ENCODE results near the gene CHAF1A.
A peak's percentile ranks its signal among the peaks of the same experiment; 100 is the strongest.

CHAF1A gene

DNA sequence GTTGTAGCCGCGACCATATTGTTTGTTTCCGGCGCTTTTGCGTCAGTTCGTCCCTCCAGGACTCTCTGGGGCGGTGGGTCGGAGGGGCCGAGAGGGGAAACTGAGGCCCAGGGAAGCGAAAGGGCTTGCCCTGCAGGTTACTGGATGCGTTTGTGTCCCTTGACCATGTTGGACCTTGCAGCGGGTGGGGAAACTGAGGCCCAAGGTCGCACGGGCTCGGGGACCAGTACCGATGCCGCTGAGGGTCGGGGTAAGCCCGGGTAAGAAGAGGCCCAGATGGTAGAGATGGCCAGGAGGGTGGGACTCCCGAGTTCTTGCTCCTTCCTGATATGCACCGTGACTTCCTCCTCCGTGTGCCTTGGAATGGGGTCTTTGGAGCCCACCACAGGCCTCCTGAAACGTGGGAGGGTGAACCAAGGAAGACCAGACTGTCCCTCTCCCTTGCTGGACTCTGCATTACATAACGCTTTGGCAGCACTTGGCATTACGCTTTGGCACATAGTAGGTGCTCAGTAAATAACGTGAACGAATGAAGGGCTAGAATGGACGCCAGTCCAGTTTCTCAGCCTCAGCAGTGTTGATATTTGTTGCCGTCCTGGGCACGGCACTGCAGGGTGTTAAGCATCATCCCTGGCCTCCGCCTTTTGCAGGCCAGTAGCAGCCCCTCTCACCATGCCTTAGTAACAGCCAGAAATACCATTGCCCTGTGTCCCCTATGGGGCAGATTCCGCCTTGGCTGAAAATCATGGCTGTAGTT, 743 bp downstream of the CHAF1A start:
- no peaks in the 10 kb centered on the region for H3K27me3 ChIP-seq (ENCODE audit: insufficient read depth, low read length)
- H3K9ac ChIP-seq (ENCODE audit: low read depth, low read length), result peak overlapping the region; percentile 99
- peak overlapping the region; percentile 41 for H3K27ac ChIP-seq (ENCODE audit: low read length)
- H3K36me3 ChIP-seq (ENCODE audit: insufficient read depth, low read depth, low read length), result peaks cover 36% of the 10 kb centered on the region
- H3K4me3 ChIP-seq (ENCODE audit: low read length), result peak overlapping the region; percentile 93
- no peaks in the 10 kb centered on the region for H3K9me3 ChIP-seq (ENCODE audit: insufficient read depth, low read depth, low read length)
- peaks cover 19% of the 10 kb centered on the region for H3K4me1 ChIP-seq (ENCODE audit: insufficient read depth, low read length)

DNA sequence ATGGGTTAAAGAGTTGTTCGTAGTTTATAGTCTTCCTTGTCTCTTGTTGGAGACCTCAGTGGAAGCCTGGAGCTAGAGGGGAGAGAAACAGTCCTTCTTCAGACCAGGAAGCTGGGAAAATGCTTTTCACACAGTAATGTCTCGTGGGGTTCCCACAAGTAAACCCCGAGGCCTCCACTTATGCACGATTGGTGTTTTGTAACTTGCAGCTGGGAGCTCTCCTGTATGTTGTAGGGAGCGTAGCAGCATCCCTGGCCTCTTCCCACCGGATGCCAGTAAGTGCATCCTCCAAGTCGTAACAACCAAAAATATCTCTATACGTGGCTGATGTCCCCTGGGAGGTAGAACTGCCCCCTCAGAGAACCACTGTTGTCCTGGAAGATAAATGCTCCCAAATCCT, 3.5 kb downstream of the CHAF1A start:
- H3K9me3 ChIP-seq (ENCODE audit: insufficient read depth, low read depth, low read length), result no peaks in the 10 kb centered on the region
- no peaks in the 10 kb centered on the region for H3K27me3 ChIP-seq (ENCODE audit: insufficient read depth, low read length)
- peak overlapping the region; percentile 29; the same call in 1 of the 2 replicates for H3K9ac ChIP-seq (ENCODE audit: low read depth, low read length)
- H3K4me1 ChIP-seq (ENCODE audit: insufficient read depth, low read length), result peaks cover 23% of the 10 kb centered on the region
- peaks cover 62% of the 10 kb centered on the region for H3K36me3 ChIP-seq (ENCODE audit: insufficient read depth, low read depth, low read length)
- H3K4me3 ChIP-seq (ENCODE audit: low read length), result no peak overlapping the region
- H3K27ac ChIP-seq (ENCODE audit: low read length), result no peak overlapping the region

DNA sequence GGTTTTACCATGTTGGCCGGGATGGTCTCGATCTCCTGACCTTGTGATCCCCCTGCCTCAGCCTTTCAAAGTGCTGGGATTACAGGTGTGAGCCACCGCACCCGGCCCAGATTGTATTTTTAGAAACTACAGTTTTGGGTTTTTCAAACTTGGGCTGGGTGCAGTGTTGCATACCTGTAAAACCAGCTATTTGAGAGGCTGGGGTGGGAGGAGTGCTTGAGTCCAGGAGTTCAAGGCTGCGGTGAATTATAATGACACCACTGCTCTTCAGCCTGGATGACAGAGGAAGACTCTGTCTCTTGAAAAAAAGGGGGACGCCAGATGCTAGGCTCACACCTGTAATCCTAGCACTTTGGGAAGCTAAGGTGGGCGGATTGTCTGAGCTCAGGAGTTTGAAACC, 4.2 kb downstream of the CHAF1A start:
- Histone ChIP-seq H3K9ac (ENCODE audit: low read depth, low read length) (no peak overlapping the region), H3K27ac (ENCODE audit: low read length) (no peak overlapping the region), H3K27me3 (ENCODE audit: insufficient read depth, low read length) (no peaks in the 10 kb centered on the region), H3K9me3 (ENCODE audit: insufficient read depth, low read depth, low read length) (no peaks in the 10 kb centered on the region), H3K36me3 (ENCODE audit: insufficient read depth, low read depth, low read length) (peaks cover 68% of the 10 kb centered on the region), H3K4me1 (ENCODE audit: insufficient read depth, low read length) (peaks cover 23% of the 10 kb centered on the region), H3K4me3 (ENCODE audit: low read length) (no peak overlapping the region)

DNA sequence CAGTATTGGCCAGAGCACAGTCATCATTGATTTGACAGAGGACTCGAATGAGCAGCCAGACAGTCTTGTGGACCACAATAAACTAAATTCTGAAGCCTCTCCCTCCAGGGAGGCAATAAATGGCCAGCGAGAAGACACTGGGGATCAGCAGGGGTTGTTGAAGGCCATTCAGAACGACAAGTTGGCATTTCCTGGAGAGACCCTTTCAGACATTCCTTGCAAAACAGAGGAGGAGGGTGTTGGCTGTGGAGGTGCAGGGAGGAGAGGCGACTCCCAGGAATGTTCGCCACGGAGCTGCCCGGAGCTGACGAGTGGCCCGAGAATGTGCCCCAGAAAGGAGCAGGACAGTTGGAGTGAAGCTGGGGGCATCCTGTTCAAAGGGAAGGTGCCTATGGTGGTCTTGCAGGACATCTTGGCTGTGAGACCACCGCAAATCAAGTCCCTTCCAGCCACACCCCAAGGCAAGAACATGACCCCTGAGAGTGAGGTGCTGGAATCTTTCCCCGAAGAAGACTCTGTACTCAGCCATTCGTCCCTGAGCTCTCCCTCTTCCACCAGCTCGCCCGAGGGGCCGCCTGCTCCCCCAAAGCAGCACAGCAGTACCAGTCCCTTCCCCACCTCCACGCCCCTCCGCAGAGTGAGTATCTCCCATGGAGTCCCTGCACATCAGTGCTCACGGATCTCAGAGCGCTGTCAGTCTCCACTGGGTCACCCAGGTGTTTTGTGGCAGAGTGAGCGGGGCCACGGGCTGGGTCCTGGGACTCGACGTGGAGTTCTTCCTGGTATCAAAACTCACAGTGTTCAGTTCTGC, 6.9 kb downstream of the CHAF1A start:
- peak overlapping the region; percentile 63; the same call in 1 of the 2 replicates for H3K9ac ChIP-seq (ENCODE audit: low read depth, low read length)
- H3K9me3 ChIP-seq (ENCODE audit: insufficient read depth, low read depth, low read length), result no peaks in the 10 kb centered on the region
- H3K36me3 ChIP-seq (ENCODE audit: insufficient read depth, low read depth, low read length), result peaks cover 91% of the 10 kb centered on the region
- H3K4me3 ChIP-seq (ENCODE audit: low read length), result peak overlapping the region; percentile 18; the same call in 1 of the 2 replicates
- H3K27me3 ChIP-seq (ENCODE audit: insufficient read depth, low read length), result no peaks in the 10 kb centered on the region
- H3K27ac ChIP-seq (ENCODE audit: low read length), result peak overlapping the region; percentile 54
- H3K4me1 ChIP-seq (ENCODE audit: insufficient read depth, low read length), result peaks cover 23% of the 10 kb centered on the region

DNA sequence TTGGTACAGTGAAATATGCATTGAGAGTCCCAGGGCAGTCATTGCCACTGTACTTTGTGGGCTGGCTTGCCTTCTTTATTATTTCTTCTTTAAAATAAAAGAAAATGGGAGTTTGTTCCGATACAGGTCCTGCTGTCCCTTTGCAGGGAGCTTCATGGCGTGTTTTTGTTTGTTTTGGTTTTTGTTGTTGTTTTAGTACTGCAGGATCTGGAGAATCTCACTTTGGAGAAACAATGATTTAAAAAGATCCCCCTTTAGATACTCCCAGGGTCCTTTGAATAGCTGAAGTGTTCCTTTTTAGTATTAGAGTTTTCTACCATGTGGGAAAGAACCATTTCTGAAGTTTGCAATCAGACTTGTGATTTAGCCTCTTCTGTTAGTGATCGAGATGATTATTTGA, 11.1 kb downstream of the CHAF1A start:
- Histone ChIP-seq H3K36me3 (ENCODE audit: insufficient read depth, low read depth, low read length) (peaks cover 94% of the 10 kb centered on the region), H3K9me3 (ENCODE audit: insufficient read depth, low read depth, low read length) (no peaks in the 10 kb centered on the region), H3K9ac (ENCODE audit: low read depth, low read length) (no peak overlapping the region), H3K4me1 (ENCODE audit: insufficient read depth, low read length) (peaks cover 25% of the 10 kb centered on the region), H3K4me3 (ENCODE audit: low read length) (no peak overlapping the region), H3K27me3 (ENCODE audit: insufficient read depth, low read length) (no peaks in the 10 kb centered on the region), H3K27ac (ENCODE audit: low read length) (no peak overlapping the region)

DNA sequence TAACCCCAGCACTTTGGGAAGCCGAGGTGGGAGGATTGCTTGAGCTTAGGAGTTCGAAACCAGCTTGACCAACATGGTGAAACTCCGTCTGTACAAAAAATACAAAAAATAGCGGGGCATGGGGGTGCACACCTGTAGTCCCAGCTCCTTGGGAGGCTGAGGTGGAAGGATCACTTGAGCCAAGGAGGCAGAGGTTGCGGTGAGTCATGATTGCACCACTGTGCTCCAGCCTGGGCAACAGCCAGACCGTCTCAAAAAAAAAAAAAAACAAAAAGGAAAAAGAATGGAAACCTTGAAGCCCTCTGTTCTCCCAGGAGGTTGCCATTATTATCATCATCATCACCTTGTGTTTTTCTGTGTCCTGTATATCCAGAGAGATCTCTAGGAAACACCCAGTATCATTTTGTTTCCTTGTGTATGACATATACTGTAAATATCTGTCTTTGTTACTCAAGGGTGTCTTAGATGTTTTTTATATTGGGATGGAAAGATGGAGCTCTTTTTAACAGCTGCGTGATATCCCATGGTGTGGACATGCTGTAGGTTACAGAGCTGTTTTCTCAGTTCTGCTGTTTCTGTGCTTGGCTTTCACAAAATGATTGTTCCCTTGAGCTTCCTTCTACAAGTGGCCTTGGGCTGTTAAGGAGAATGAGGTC, 11.8 kb downstream of the CHAF1A start:
- H3K4me1 ChIP-seq (ENCODE audit: insufficient read depth, low read length), result peaks cover 23% of the 10 kb centered on the region
- H3K27ac ChIP-seq (ENCODE audit: low read length), result no peak overlapping the region
- no peaks in the 10 kb centered on the region for H3K27me3 ChIP-seq (ENCODE audit: insufficient read depth, low read length)
- H3K9ac ChIP-seq (ENCODE audit: low read depth, low read length), result peak overlapping the region; percentile 57; the same call in 1 of the 2 replicates
- no peaks in the 10 kb centered on the region for H3K9me3 ChIP-seq (ENCODE audit: insufficient read depth, low read depth, low read length)
- peaks cover 92% of the 10 kb centered on the region for H3K36me3 ChIP-seq (ENCODE audit: insufficient read depth, low read depth, low read length)
- peak overlapping the region; percentile 36; the same call in 1 of the 2 replicates for H3K4me3 ChIP-seq (ENCODE audit: low read length)

DNA sequence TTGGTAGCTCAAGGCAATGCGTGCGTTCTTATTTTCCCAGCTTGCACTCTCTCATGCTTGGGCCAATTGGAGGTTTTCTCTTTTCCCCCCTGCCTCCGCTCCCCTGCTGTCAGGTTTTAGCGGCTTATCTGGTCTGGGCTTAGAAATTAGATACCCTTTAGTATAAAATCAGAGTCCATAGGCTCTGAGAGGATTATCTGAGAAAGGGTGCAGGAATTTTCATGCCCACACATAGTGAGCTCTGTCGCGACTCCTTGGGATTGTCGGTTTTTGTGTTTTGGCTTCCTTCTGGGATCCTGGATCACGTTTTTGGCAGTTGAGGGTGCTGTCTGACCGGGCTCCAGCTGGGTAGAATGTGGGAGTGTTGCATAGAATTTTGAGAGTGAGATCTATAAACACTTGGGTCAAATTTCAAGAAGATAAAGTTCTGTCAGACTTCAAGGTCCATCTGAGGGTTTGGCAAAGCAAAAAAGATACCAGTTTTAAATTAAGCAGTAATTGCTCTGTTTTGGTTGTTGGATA, 12.4 kb downstream of the CHAF1A start:
- peaks cover 23% of the 10 kb centered on the region; the same call in 1 of the 2 replicates for H3K4me1 ChIP-seq (ENCODE audit: insufficient read depth, low read length)
- no peaks in the 10 kb centered on the region for H3K27me3 ChIP-seq (ENCODE audit: insufficient read depth, low read length)
- H3K9ac ChIP-seq (ENCODE audit: low read depth, low read length), result peak overlapping the region; percentile 57
- no peaks in the 10 kb centered on the region for H3K9me3 ChIP-seq (ENCODE audit: insufficient read depth, low read depth, low read length)
- peaks cover 92% of the 10 kb centered on the region for H3K36me3 ChIP-seq (ENCODE audit: insufficient read depth, low read depth, low read length)
- peak overlapping the region; percentile 36; the same call in 1 of the 2 replicates for H3K4me3 ChIP-seq (ENCODE audit: low read length)
- H3K27ac ChIP-seq (ENCODE audit: low read length), result no peak overlapping the region

DNA sequence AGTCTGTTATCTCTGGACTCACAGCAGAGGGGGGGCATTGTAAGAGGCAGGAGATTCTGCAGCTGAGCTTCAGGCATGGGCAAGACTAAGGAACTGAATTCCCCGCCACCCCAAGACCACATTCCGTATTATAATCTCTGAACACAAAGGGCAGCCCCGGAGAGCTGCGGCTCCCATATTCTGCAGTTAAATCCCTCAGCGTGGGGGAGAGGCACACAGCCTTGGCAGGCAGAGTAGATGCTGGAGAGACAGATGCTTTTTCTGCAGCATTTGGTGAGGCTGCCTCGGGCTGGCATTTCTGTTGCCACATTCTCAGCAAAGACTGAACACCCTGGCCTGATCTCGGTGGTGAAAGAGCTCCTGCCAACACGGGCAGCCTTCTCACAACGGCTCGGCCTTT, 12.9 kb downstream of the CHAF1A start:
- H3K9ac ChIP-seq (ENCODE audit: low read depth, low read length), result peak overlapping the region; percentile 57
- no peaks in the 10 kb centered on the region for H3K27me3 ChIP-seq (ENCODE audit: insufficient read depth, low read length)
- peak overlapping the region; percentile 36; the same call in 1 of the 2 replicates for H3K4me3 ChIP-seq (ENCODE audit: low read length)
- H3K27ac ChIP-seq (ENCODE audit: low read length), result no peak overlapping the region
- H3K36me3 ChIP-seq (ENCODE audit: insufficient read depth, low read depth, low read length), result peaks cover 92% of the 10 kb centered on the region
- no peaks in the 10 kb centered on the region for H3K9me3 ChIP-seq (ENCODE audit: insufficient read depth, low read depth, low read length)
- peaks cover 23% of the 10 kb centered on the region; the same call in 1 of the 2 replicates for H3K4me1 ChIP-seq (ENCODE audit: insufficient read depth, low read length)

DNA sequence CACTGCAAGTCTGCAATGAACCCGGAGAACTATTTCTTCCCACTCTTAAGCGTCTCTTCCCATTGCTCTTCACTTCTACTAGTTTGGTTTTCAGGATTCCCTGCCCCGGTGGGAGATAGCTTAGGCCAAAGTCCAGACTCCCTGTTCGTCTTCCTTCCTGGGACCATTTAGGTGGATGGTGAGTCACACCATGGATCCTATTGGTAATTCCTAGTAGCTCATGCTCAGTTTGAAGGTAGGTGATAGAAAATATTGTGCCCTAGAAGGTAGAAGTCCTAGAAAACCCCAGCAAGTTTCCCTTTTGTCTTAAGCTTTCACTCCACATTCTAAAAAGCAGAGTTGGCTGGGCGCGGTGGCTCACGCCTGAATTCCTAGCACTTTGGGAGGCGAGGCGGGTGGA, 13.8 kb downstream of the CHAF1A start:
- H3K27ac ChIP-seq (ENCODE audit: low read length), result no peak overlapping the region
- H3K27me3 ChIP-seq (ENCODE audit: insufficient read depth, low read length), result no peaks in the 10 kb centered on the region
- peaks cover 92% of the 10 kb centered on the region for H3K36me3 ChIP-seq (ENCODE audit: insufficient read depth, low read depth, low read length)
- no peak overlapping the region for H3K4me3 ChIP-seq (ENCODE audit: low read length)
- peaks cover 23% of the 10 kb centered on the region; the same call in 1 of the 2 replicates for H3K4me1 ChIP-seq (ENCODE audit: insufficient read depth, low read length)
- H3K9ac ChIP-seq (ENCODE audit: low read depth, low read length), result peak overlapping the region; percentile 41; the same call in 1 of the 2 replicates
- H3K9me3 ChIP-seq (ENCODE audit: insufficient read depth, low read depth, low read length), result no peaks in the 10 kb centered on the region

DNA sequence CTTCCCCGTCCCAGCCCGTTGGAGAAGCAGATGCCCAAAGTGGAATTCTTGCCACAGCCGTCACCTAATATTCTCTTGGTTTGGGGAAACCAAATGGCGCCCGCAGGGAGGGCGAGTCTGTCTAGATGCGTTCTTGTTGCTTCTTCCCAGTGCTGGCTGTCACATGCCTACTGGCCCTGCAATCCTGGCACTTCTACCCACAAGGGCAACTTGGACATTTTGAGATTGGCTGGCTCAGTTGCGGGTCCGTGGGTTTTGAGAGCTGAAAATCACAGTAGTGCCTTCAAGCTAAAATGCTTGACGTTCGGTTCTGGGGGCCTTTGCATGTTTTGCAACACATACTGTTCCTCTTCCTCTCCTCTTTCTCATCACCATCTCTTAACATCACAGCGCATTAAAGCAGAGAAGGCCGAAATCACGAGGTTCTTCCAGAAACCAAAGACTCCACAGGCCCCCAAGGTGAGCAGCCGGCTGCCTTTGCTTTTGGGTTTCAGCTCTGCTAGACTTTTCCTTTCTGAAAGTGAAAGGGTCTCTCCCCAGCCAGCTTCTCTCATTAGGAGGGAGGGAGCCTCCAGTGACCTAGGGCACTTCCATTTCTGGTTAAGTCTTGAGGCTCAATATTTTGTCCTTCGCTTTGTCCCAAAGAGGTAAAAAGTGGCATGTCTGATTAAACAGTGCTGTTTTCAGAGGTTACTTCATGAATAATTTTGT, 21.1 kb downstream of the CHAF1A start:
- H3K36me3 ChIP-seq (ENCODE audit: insufficient read depth, low read depth, low read length), result peaks cover 85% of the 10 kb centered on the region
- H3K9me3 ChIP-seq (ENCODE audit: insufficient read depth, low read depth, low read length), result no peaks in the 10 kb centered on the region
- H3K27me3 ChIP-seq (ENCODE audit: insufficient read depth, low read length), result no peaks in the 10 kb centered on the region
- H3K4me3 ChIP-seq (ENCODE audit: low read length), result no peak overlapping the region
- H3K4me1 ChIP-seq (ENCODE audit: insufficient read depth, low read length), result no peaks in the 10 kb centered on the region
- no peak overlapping the region for H3K9ac ChIP-seq (ENCODE audit: low read depth, low read length)
- H3K27ac ChIP-seq (ENCODE audit: low read length), result no peak overlapping the region

DNA sequence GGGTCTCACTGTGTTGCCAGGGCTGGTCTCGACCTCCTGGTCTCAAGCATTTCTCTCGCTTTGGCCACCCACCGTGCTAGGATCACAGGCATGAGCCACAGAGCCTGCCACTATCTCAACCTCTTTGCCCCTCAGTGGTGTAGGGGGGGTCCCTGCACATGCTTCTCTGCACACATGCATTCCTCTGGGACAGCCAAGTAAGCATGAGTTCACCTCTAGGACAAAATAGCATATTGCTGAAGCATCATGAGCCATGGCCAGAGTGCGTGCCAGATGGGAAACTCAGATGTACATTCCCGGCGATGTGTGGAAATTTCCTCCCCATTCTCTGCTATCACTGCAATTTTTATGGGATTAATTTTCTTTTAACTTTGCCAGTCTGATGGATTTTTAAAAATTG, 23.1 kb downstream of the CHAF1A start:
- Histone ChIP-seq H3K9me3 (ENCODE audit: insufficient read depth, low read depth, low read length) (no peaks in the 10 kb centered on the region), H3K36me3 (ENCODE audit: insufficient read depth, low read depth, low read length) (peaks cover 88% of the 10 kb centered on the region), H3K27ac (ENCODE audit: low read length) (no peak overlapping the region), H3K9ac (ENCODE audit: low read depth, low read length) (no peak overlapping the region), H3K4me3 (ENCODE audit: low read length) (no peak overlapping the region), H3K27me3 (ENCODE audit: insufficient read depth, low read length) (no peaks in the 10 kb centered on the region), H3K4me1 (ENCODE audit: insufficient read depth, low read length) (no peaks in the 10 kb centered on the region)
